Measurements from ENCODE around the gene ANTXR1. TPM values are rescaled to one million over a fixed set of nuclear protein-coding genes. Genes with fewer than 3 reads are reported as not detected.

Gene ANTXR1
- total and polyA plus RNA-seq, 2 donors (not counting 3 experiments of a cell fraction or from before 2014, with no cell fraction given), result 4.2 to 17.3 TPM

GRCh38 chr2:69177063-69177771 is 164.2 kb downstream of the ANTXR1 start:
- peak overlapping the region; percentile 61 for H2AFZ ChIP-seq (ENCODE audit: low read depth, low read length)
- no peaks in the 10 kb centered on the region for H3K9me1 ChIP-seq (replicated peaks; ENCODE audit: control insufficient read depth, extremely low read depth, insufficient read depth, low read length)
- DNase-seq (ENCODE audit: low read depth, low spot score), result peak; percentile 47
- no peaks in the 10 kb centered on the region for H3K36me3 ChIP-seq (ENCODE audit: control insufficient read depth in 2 of 2, extremely low read depth in 1 of 2, insufficient read depth in 2 of 2, low read length in 2 of 2)
- no TSS peak for BruUV-seq (replicated peaks)
- ChIA-PET CTCF (interaction anchor here (0.8 to 2.1 kb wide), 8 partner anchors 13 to 151 kb away, joined by 3 to 7 read pairs (median 3); no protein-coding TSS in a partner anchor), POLR2A (interaction anchor here (1.5 kb wide), 1 partner anchor 14 kb away, joined by 3 read pairs; no protein-coding TSS in a partner anchor)
- FAIRE-seq, result peak; percentile 78
- intact Hi-C loops (cut with micrococcal nuclease), result loop anchor here (1.0 to 5.0 kb wide), 3 partner anchors 13 to 150 kb away; no protein-coding TSS in a partner anchor
- H3K4me2 ChIP-seq (ENCODE audit: insufficient read depth, low read length), result peak overlapping the region; percentile 73
- no peaks in the 10 kb centered on the region for H3K27me3 ChIP-seq (ENCODE audit: control insufficient read depth in 2 of 2, insufficient read depth in 2 of 2, low read length in 2 of 2)
- no peaks in the 10 kb centered on the region for H3K9me3 ChIP-seq (replicated peaks; ENCODE audit: control insufficient read depth, insufficient read depth, low read length)
- H4K20me1 ChIP-seq (replicated peaks; ENCODE audit: control insufficient read depth, extremely low read depth, insufficient read depth, low read length), result no peaks in the 10 kb centered on the region
- H3K27ac ChIP-seq (ENCODE audit: insufficient read depth, low read depth, low read length), result peak overlapping the region; percentile 91
- peaks cover 14% of the 10 kb centered on the region for H3K4me1 ChIP-seq (ENCODE audit: control insufficient read depth, extremely low read depth, insufficient read depth, low read length)
- no peaks in the 10 kb centered on the region for H3K79me2 ChIP-seq (ENCODE audit: control insufficient read depth, insufficient read depth, low read length)
- dilution Hi-C loops (cut with MboI; ENCODE audit: extremely low pct_ligation_motif_present, low sequenced_read_pairs), result no loop called here
- TF ChIP-seq CTCF (IDR thresholded peaks at IDR 0.05; ENCODE audit: extremely low read depth in 1 of 2, insufficient read depth in 1 of 2, low read depth in 1 of 2, low read length in 2 of 2) (no peak), POLR2AphosphoS5 (IDR thresholded peaks at IDR 0.05; ENCODE audit: insufficient read depth, low read depth, low read length) (peak; percentile 44), GATA2 (IDR thresholded peaks at IDR 0.05; ENCODE audit: insufficient read depth, insufficient read length, low read depth, low read length) (peak; percentile 26)
- H3K9ac ChIP-seq (replicated peaks; ENCODE audit: extremely low read depth, insufficient read depth, low read length), result peak overlapping the region; percentile 82
- H3K4me3 ChIP-seq (replicated peaks in 1 of 3; ENCODE audit: insufficient read depth in 1 of 3, low read depth in 1 of 3, low read length in 3 of 3), result no peak overlapping the region
